ENCODE results near the gene LHFPL2.

LHFPL2 gene

GRCh38 chr5:78613151-78613533 lies 35.4 kb downstream of the LHFPL2 start:
- no peak for DNase-seq

GRCh38 chr5:78612227-78613150 lies 36.1 kb downstream of the LHFPL2 start:
- DNase-seq, result no peak

- DNase-seq, result no peak
These were observed 37.4 kb downstream of the LHFPL2 start for GRCh38 chr5:78611126-78611605.

DNA sequence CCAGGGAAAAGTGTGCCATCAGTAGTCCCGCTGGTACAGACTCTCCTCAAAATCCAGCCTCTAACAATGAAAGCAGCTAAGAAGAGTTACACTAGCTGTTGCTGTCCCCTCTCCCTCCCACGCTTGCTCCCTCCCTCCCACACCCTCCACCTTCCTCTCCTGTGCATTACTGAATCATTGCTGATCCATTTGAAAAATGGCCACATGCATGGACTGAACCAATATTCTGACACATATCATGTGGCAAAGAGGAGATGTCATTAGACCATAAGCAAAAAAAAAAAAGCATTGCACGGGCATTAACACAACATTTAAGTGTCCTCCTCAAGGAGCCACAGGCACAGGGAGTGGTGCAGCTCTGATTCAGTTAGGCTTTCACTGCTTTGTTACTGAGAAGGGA lies 37.9 kb downstream of the LHFPL2 start:
- no peak for DNase-seq

DNA sequence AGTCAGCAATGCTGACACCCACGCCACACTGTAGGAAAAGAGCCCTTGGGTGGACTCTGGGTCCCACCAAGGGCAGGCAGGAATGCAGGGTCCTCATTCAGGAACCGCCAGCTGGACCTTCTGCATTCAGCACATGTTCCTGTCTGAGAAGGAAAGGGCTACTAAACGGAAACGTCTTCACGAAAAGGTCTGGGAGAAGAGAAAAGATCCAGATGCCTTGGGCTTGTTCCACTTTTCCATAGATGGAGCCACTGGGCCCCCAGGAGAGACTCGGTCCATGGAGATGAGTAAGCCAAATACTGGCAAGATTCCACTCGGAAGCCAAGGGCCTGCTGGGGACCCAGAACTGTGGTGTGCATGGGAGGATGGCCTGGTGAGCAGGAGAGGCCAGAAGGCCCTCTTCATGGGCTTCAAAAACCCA lies 38.4 kb downstream of the LHFPL2 start:
- DNase-seq, result no peak

DNA sequence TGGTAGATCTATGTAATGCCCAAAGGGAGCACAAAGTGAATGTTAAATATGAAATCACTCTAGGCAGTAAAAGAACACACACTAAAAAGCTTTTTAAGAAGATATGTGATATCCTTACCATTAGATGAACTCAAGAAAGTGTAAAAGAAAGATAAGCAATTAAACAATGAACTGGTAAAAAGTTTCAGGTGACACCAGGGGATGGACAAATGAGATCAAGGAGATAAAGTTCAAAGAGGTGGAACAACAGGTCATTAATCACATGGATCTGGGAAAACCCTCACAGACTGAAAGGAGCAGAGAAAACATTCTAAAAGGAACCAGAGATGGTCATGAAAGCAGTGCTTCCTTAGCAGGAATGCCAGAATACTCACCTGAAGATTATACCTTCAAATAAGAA lies 40.7 kb downstream of the LHFPL2 start:
- no peak for DNase-seq

DNA sequence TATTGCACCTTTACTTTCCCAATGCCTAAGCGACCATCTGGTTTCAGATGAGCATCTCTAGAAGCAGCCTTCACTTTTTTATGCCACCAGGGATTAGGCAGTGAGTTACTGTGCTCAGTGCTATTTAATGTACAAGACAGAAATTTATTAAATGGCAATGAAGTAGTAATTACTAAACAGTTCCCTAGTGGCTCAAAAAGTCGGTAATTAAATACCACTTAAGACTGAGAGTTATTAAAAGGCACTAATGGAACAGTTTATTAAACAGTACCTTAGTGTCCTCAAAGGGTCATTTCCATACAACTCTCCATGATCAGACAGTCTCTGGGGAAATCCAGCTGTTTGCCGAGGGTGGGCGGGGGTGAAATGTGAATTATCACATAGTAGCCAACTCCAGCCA lies 42.3 kb downstream of the LHFPL2 start:
- peak; percentile 40 for DNase-seq

GRCh38 chr5:78605611-78606010 lies 43.0 kb downstream of the LHFPL2 start:
- no peak for DNase-seq

- no peak for DNase-seq
These were observed 43.8 kb downstream of the LHFPL2 start for GRCh38 chr5:78604689-78605285.

DNA sequence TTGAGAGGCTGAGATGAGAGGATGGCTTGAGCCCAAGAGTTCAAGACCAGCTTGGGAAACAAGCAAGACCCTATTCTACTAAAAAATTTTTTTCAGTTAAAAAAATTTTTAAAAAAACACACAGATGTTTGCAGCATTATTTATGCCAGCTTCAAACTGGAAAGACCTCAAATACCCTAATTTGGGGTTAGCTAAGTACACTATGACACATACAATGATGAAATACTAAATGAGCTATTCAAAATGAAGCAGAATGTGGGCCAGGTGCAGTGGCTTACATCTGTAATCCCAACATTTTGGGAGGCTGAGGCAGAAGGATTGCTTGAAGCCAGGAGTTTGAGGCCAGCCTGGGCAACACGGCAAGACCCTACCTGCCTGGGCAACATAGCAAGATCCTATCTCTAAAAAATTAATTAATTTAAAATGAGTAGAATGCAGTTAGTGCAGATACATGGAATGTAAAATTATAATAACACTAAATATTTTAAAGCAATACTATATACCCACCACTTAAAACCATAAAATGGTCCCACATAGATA lies 44.9 kb downstream of the LHFPL2 start:
- no peak for DNase-seq

DNA sequence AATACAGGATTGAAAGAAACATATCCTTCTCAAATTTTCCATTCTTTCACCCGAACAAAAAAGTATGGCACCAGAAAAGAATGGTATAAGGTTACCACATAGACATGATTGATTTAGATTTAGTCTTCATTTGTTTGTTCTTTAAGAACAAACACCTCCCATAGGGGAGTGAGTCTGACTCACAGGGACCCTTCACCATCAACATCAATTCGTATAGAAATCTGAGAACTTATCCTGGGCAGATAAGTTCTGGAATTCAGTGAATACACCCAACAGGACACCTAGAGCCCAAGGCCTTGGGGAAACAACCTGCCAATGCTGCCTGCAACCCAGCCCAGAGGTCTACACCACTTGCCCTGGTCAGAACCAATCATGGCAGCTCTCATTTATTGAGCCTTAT lies 46.2 kb downstream of the LHFPL2 start:
- DNase-seq, result no peak

- no peak for DNase-seq
These were observed 46.8 kb downstream of the LHFPL2 start for GRCh38 chr5:78601559-78602314.

- no peak for DNase-seq
These were observed 47.7 kb downstream of the LHFPL2 start for GRCh38 chr5:78600687-78601414.

DNA sequence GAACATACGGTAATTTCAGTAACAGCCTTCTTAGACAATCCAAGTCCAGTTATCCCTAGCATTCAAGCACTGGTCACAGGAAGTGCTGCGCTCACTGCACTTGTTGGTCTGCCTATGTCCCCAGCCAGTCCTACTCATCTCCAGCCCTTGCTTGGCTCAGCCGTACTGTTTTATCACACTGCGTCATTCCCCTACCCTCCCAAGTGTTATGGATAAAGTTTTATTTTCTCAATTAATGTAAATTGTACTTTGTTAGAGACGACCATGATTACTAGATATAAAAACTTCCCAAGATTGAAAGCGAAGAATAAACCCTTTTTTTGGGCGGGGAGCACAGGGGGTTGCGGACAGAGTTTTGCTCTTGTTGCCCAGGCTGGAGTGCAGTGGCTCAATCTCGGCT lies 49.6 kb downstream of the LHFPL2 start:
- DNase-seq, result no peak

DNA sequence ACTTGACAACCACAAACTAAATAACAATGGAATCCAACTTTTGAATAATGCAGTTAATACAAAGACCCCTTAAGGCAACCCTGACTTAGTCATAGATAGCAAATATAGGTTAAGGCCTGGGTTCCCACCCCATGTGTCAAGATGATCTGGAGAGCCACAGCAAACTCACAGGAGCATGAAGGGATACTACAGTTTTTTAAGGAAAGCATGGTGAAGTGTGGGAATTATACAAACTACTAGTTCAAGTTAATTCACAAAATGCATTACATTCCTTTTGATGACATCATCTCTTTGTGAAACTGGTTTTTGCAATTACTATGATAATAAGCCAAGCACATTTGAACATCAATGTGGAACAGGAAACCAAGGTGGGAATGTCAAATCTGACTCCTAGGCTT lies 50.6 kb downstream of the LHFPL2 start:
- DNase-seq, result no peak

- DNase-seq, result no peak
These were observed 51.3 kb downstream of the LHFPL2 start for GRCh38 chr5:78597068-78597973.

DNA sequence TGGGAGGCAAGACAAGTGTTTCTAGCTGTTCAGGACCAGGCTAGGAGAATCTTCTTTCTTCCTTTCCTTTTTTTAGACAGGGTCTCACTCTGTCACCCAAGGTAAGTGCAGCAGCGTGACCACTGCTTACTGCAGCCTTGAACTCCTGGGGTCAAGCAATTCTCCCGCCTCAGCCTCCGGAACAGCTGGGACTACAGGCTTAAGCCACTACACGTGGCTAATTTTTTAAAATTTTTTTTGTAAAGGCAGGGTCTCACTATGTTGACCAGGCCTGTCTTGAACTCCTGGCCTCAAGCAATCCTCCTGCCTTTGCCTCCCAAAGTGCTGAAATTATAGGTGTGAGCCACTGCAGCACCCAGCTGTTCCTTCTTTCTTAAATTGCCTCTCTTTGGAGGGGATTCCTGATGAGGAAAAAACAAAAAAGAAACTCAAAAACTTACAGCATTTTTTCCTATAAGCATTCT lies 53.1 kb downstream of the LHFPL2 start:
- no peak for DNase-seq

GRCh38 chr5:78594610-78595457 lies 53.7 kb downstream of the LHFPL2 start:
- no peak for DNase-seq

- no peak for DNase-seq
These were observed 54.6 kb downstream of the LHFPL2 start for GRCh38 chr5:78594021-78594420.

DNA sequence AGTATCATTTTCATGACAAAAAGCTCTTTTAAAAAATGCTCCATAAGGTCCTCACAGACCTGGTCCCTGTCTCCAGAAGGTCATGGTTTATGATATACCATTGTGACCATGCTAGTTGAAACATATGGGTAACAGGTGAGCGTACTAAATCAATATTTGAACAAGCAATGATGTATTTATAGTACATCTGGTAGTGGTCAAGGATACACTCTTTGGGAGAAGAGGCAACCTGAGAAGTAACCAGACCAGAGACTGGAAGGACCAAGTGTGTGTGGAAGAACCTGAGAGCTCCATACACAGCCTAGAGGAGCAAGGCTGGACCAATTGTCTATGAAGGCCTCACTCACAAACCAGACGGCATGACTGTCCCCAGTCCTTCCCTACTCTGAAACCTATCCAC lies 55.1 kb downstream of the LHFPL2 start:
- peak; percentile 55 for DNase-seq
